Transverse colon (tissue), 3 donors: ENCODE results near the gene PDXP.
A peak's percentile ranks its signal among the peaks of the same experiment; 100 is the strongest.

Experiments used
- POLR2A ChIP-seq: fragments of 450-650 bp; IDR thresholded peaks from one replicate; pipeline ENCODE4 v1.6.1; 2016; ENCODE audit warnings: antibody characterized with exemption, mild to moderate bottlenecking, moderate library complexity
- TF ChIP-seq, protein P1 (sequence below), 5 experiments: fragments of 200-600 bp in 3 of 5; fragments of 450-650 bp in 2 of 5; sonication (generic) in 3 of 5; IDR thresholded peaks; 1 replicate in 2 of 5; 2 replicates in 3 of 5; pipeline ENCODE4 v1.5.1; 2016 to 2017; ENCODE audit warnings: antibody characterized with exemption in 5 of 5, inconsistent platforms in 3 of 5, mild to moderate bottlenecking in 2 of 5, moderate library complexity in 1 of 5

DNA sequence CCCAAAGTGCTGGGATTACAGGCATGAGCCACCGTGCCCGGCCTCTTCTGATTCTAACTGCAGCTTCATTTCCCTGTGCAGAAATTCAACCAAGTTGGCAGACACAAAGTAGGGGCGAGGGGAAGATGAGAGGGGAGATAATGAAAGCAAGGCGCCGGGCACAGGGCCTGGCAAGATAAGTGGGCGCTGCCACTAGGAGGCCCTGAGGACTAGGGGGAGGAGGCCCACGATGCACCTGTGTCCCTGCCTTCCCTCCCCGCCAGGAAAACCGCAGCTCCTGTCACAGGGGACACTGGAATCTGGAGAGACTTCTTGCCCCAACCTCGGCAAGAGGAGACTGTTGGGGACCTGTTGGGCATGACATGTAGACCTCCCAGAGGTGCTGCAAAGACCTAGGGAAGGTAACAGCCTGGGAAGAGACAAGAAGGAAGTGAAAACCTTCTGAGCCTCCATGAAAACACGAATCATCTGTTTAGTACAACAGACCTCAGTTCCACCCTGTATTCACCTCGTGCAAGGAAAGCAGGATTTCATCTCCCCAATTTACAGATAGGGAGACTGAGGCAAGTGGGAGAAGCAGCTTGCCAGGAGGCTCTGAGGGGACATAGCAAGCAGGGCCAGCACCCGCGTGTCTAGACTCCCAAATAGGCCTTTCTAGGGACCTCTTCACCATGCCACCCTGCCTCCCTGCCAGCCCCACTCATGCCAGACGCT is 13.8 kb downstream of the PDXP start:
- TF ChIP-seq, protein P1, sequence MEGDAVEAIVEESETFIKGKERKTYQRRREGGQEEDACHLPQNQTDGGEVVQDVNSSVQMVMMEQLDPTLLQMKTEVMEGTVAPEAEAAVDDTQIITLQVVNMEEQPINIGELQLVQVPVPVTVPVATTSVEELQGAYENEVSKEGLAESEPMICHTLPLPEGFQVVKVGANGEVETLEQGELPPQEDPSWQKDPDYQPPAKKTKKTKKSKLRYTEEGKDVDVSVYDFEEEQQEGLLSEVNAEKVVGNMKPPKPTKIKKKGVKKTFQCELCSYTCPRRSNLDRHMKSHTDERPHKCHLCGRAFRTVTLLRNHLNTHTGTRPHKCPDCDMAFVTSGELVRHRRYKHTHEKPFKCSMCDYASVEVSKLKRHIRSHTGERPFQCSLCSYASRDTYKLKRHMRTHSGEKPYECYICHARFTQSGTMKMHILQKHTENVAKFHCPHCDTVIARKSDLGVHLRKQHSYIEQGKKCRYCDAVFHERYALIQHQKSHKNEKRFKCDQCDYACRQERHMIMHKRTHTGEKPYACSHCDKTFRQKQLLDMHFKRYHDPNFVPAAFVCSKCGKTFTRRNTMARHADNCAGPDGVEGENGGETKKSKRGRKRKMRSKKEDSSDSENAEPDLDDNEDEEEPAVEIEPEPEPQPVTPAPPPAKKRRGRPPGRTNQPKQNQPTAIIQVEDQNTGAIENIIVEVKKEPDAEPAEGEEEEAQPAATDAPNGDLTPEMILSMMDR (IDR thresholded peaks at IDR 0.05): peak in 1 of 5 experiments; percentile 14
- no peak for TF ChIP-seq POLR2A
